Breast epithelium (tissue), 4 donors: ENCODE results near the gene BCAR1. TPM values are rescaled to one million over a fixed set of nuclear protein-coding genes. Genes with fewer than 3 reads are reported as not detected.

Source experiments
- DNase-seq, 2 donors: peaks; one replicate each; pipeline ENCODE4 v3.0.0-alpha.2; 2019; ENCODE audit warnings: low spot score in 2 of 2
- H3K27ac ChIP-seq, 2 donors: fragments of 200-600 bp; sonication (generic) in 1 of 2; one replicate each; pipeline ENCODE4 v1.5.1; 2016 to 2019; ENCODE audit warnings: mild to moderate bottlenecking in 1 of 2
- H3K27me3 ChIP-seq, 2 donors: fragments of 200-600 bp; sonication (generic) in 1 of 2; one replicate each; pipeline versions ENCODE4 v1.5.1 to v1.6.0; 2017 to 2019; ENCODE audit warnings: control low read depth in 1 of 2, mild to moderate bottlenecking in 1 of 2
- H3K36me3 ChIP-seq: fragments of 200-600 bp; one replicate; pipeline ENCODE4 v1.5.1; 2019
- H3K4me1 ChIP-seq, 2 donors: fragments of 200-600 bp; sonication (generic); one replicate each; pipeline ENCODE4 v1.5.1; 2016 to 2019; ENCODE audit warnings: control low read depth in 1 of 2
- H3K4me3 ChIP-seq, 3 donors: fragments of 200-600 bp; sonication (generic); 1 replicate in 2 of 3; 2 replicates in 1 of 3; pipeline ENCODE4 v1.5.1; 2016 to 2019; ENCODE audit warnings: mild to moderate bottlenecking in 3 of 3, moderate library complexity in 2 of 3
- H3K9me3 ChIP-seq, 2 donors: fragments of 200-600 bp; sonication (generic) in 1 of 2; one replicate each; pipeline ENCODE4 v1.5.1; 2016 to 2019; ENCODE audit warnings: control low read depth in 1 of 2
- POLR2A ChIP-seq: fragments of 450-650 bp; IDR thresholded peaks from one replicate; pipeline ENCODE4 v1.6.1; 2016; ENCODE audit warnings: antibody characterized with exemption, mild to moderate bottlenecking, moderate library complexity
- POLR2AphosphoS5 ChIP-seq, 3 donors: sonication (generic); formaldehyde crosslinking; IDR thresholded peaks; one replicate each; pipeline ENCODE4 v1.6.1; 2017; ENCODE audit warnings: antibody characterized with exemption in 3 of 3
- intact Hi-C: fragments of 100-400 bp; cut with DNase I; formaldehyde crosslinking; loops from one replicate; pipeline ENCODE4 v1.15.1; 2023; ENCODE audit warnings: low total_unique reads
- total RNA-seq, 3 donors: library from RNA; depleted of rRNA; stranded (reverse); fragments of >200 nt; gene quantifications; one replicate each; pipeline ENCODE4 v1.1.0, GENCODE V29; 2016
- TF ChIP-seq, protein P1 (sequence below), 3 donors: fragments of 450-650 bp; IDR thresholded peaks; one replicate each; pipeline ENCODE4 v1.5.1; 2016 to 2017; ENCODE audit warnings: antibody characterized with exemption in 3 of 3, mild to moderate bottlenecking in 3 of 3, moderate library complexity in 3 of 3

BCAR1 gene
- total RNA-seq, 3 donors from 2014 or later: 13.6 to 38.7 (median 32.9) TPM

- no peak for TF ChIP-seq POLR2A
- TF ChIP-seq POLR2AphosphoS5 (IDR thresholded peaks at IDR 0.05): no peak
- intact Hi-C loops: no loop called here
- H3K27me3 ChIP-seq: no peaks in the 10 kb centered on the region
- no peaks in the 10 kb centered on the region for H3K9me3 ChIP-seq
- peak overlapping the region; percentile 95 to 98 for H3K27ac ChIP-seq
- peaks cover 33 to 62% of the 10 kb centered on the region in 2 donors for H3K4me1 ChIP-seq
- DNase-seq: no peak
- H3K36me3 ChIP-seq: no peaks in the 10 kb centered on the region
- H3K4me3 ChIP-seq: peak overlapping the region in 1 of 3 donors; percentile 88
Observed at GRCh38 chr16:75248142-75248535, 3.3 kb downstream of the BCAR1 start.

DNA sequence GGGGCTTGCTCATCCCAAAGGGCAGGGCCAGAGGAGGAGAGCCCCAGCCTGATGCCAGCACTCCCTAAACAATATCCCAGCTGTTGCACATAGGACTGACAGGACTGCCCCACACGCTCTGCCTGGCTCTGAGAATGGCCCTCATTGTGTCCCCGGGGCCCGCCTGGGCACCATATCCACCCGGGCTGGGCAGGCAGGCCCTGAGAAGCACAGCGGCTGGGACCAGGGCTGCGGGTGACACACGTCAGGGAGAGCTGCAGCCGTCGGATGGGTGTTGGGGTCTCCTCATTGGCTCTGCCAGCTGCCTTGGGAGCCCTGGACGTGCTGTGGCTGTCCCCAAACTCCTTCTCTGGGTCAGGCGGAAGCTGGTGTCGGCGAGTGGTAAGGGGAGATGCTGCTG is 4.2 kb downstream of the BCAR1 start:
- Histone ChIP-seq H3K4me3 (no peak overlapping the region), H3K9me3 (no peaks in the 10 kb centered on the region), H3K36me3 (no peaks in the 10 kb centered on the region), H3K4me1 (peaks cover 24 to 55% of the 10 kb centered on the region in 2 donors), H3K27me3 (no peaks in the 10 kb centered on the region), H3K27ac (peak overlapping the region; percentile 95 to 98)
- intact Hi-C loops: loop anchor here (1.0 kb wide), 1 partner anchor 18 kb away; no protein-coding TSS in a partner anchor
- DNase-seq: no peak
- TF ChIP-seq, protein P1, sequence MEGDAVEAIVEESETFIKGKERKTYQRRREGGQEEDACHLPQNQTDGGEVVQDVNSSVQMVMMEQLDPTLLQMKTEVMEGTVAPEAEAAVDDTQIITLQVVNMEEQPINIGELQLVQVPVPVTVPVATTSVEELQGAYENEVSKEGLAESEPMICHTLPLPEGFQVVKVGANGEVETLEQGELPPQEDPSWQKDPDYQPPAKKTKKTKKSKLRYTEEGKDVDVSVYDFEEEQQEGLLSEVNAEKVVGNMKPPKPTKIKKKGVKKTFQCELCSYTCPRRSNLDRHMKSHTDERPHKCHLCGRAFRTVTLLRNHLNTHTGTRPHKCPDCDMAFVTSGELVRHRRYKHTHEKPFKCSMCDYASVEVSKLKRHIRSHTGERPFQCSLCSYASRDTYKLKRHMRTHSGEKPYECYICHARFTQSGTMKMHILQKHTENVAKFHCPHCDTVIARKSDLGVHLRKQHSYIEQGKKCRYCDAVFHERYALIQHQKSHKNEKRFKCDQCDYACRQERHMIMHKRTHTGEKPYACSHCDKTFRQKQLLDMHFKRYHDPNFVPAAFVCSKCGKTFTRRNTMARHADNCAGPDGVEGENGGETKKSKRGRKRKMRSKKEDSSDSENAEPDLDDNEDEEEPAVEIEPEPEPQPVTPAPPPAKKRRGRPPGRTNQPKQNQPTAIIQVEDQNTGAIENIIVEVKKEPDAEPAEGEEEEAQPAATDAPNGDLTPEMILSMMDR (IDR thresholded peaks at IDR 0.05): no peak

- Histone ChIP-seq H3K9me3 (no peaks in the 10 kb centered on the region), H3K4me1 (peaks cover 19 to 50% of the 10 kb centered on the region in 2 donors), H3K27me3 (no peaks in the 10 kb centered on the region), H3K36me3 (no peaks in the 10 kb centered on the region), H3K27ac (peak overlapping the region; percentile 95 to 98), H3K4me3 (no peak overlapping the region)
- intact Hi-C loops: loop anchor here (1.0 kb wide), 1 partner anchor 17 kb away; no protein-coding TSS in a partner anchor
- TF ChIP-seq, protein P1 (IDR thresholded peaks at IDR 0.05): no peak
- TF ChIP-seq POLR2AphosphoS5 (IDR thresholded peaks at IDR 0.05) (no peak), POLR2A (no peak)
- no peak for DNase-seq
Observed at GRCh38 chr16:75246504-75247205, 4.8 kb downstream of the BCAR1 start.

DNA sequence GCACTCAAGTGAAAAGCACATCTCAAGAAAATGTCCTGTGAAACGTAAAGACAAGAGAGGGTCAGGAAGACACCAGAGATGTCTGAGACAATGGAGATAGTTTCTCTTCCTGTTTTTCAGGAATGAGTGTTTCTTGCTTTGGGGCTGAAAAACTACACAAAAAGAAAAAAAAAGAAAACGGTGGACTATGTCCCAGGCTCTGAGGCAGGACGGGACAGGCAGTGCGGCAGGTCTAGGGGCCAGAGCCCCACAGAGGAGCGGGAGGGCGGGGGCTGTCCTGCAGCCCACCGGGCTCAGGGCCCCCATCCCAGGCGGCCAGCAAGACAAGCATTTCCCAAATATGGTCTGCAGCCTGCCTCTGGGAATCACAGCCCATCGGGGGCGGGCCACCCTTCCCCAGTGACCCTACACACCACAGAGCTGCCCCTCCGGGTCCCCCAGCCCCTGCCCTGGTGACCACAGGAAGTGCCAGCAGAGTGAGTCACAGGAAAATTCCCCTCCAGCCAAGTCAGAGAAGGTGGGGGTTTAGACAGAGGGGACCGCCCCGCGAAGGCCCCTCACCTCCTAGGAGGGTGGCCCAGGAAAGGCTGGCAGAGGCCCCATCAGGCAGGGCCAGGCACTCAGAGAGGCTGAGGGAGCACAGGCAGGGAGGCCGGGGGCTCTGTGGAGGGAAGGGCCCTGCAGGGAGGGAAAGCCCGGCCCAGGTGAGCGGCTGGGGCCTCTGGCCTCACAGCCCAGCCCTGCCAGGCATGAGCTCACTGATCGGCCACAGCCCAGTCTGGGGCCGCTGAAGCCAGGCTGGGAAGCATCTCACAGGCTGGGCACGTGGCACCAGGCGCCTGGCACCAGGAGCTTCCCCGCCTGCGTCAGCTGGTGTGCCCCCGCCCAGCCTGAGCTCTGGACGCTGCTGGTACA is 6.3 kb downstream of the BCAR1 start:
- peak overlapping the region in 2 of 3 donors; percentile 16 to 48 for H3K4me3 ChIP-seq
- peaks cover 19 to 49% of the 10 kb centered on the region in 2 donors for H3K4me1 ChIP-seq
- no peaks in the 10 kb centered on the region for H3K9me3 ChIP-seq
- DNase-seq: peak; percentile 82 to 84
- H3K27ac ChIP-seq: peak overlapping the region; percentile 95 to 98
- no peak for TF ChIP-seq POLR2A
- TF ChIP-seq POLR2AphosphoS5 (IDR thresholded peaks at IDR 0.05): peak; percentile 36 to 68 (median 61)
- intact Hi-C loops: no loop called here
- no peaks in the 10 kb centered on the region for H3K27me3 ChIP-seq
- H3K36me3 ChIP-seq: no peaks in the 10 kb centered on the region

DNA sequence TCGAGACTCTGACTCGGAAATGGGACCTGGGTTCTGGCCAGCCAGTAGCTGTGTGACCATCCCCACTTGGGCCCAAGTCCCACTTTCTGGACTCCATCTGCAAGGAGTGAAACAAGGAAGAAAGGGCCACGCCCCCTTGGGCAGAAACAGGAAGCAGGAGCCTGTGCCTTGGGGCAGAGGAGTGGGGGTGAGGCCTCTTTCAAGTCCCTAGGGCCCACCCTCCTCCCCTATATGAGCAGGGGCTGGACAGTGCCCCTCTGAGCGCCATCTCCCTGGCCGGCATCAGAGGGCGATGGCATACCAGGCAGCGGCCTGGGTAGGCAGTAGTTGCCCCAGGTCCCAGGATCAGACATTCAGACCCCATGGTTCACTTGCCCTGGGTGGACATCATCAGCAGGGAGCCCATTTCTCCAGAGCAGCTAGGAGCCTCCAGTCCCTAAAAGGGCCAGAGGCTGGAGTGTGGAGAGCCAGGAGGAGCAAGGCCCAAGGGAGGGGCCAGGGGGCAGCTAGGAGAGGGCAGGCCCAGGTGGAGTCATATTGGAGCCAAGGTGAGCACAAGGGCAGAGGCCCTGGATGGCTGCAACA is 7.1 kb downstream of the BCAR1 start:
- H3K9me3 ChIP-seq: no peaks in the 10 kb centered on the region
- intact Hi-C loops: no loop called here
- DNase-seq: peak in 1 of 2 donors; percentile 70
- peak overlapping the region; percentile 95 to 98 for H3K27ac ChIP-seq
- no peaks in the 10 kb centered on the region for H3K36me3 ChIP-seq
- H3K4me3 ChIP-seq: peak overlapping the region in 1 of 3 donors; percentile 25
- no peaks in the 10 kb centered on the region for H3K27me3 ChIP-seq
- TF ChIP-seq POLR2AphosphoS5 (IDR thresholded peaks at IDR 0.05) (no peak), POLR2A (no peak)
- TF ChIP-seq, protein P1 (IDR thresholded peaks at IDR 0.05): no peak
- peaks cover 23 to 46% of the 10 kb centered on the region in 2 donors for H3K4me1 ChIP-seq
